GM18508 (cell line): ENCODE results near the gene AP2A2.

Source experiments
- ATAC-seq: cut with Tn5 transposase; IDR thresholded peaks from one replicate; pipeline ENCODE4 v1.9.1; 2021; ENCODE audit warnings: moderate number of reproducible peaks; ENCODE audit not compliant: insufficient read depth, unreplicated experiment

Gene AP2A2

GRCh38 chr11:923691-924405 is 1.8 kb upstream of the AP2A2 start:
- no peak for ATAC-seq

- ATAC-seq = no peak
These were observed 1.1 kb upstream of the AP2A2 start for GRCh38 chr11:924406-925157.

- ATAC-seq = no peak
These were observed 543 bp upstream of the AP2A2 start for GRCh38 chr11:925158-925495.

DNA sequence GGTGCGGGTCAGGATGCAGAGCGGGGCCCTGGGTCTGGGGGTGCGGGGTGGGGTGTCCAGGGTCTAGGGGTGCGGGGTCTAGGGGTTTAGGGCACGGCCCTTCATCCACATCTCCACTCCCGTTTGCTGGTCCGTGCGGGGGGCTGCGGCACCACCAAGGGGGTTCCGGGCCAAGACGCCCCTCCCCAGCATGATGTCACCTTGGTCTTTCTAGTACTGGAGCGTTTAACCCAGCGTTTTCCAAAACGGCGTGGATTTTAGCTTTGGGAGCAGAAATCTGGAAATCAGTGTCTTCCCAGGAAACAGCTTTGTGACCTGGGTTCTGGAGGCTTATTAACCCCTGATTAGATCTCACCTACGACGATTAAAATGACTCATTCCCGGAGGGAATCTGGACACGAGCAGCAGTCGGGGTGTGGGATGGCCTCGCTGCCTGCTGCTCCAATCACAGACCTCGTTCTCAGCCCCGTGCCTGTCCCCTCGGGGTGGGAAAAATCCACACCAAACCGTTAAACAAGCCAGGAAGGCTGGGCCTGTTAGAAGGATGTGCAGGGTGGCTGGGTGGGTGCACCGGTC is 759 bp downstream of the AP2A2 start:
- ATAC-seq = no peak

DNA sequence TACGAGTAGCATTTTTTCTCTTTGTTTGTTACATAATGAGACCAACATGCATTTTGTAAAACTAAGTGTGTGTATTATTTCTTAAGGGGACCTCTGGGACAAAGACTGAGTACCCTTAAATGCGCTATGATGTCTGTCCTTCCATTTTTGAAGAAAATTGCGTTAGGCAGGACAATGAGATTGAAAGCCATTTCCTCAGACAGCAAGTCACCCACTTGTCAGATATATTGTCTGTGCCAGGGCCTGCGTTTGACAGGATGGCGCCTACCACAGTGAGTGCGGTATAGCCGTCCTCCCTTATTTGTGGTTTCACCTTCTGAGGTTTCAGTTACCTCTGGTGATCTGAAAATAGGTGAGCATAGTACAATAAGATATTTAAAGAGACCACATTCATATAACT is 2.2 kb downstream of the AP2A2 start:
- ATAC-seq = no peak

- no peak for ATAC-seq
These were observed 3.1 kb downstream of the AP2A2 start for GRCh38 chr11:928786-929185.

DNA sequence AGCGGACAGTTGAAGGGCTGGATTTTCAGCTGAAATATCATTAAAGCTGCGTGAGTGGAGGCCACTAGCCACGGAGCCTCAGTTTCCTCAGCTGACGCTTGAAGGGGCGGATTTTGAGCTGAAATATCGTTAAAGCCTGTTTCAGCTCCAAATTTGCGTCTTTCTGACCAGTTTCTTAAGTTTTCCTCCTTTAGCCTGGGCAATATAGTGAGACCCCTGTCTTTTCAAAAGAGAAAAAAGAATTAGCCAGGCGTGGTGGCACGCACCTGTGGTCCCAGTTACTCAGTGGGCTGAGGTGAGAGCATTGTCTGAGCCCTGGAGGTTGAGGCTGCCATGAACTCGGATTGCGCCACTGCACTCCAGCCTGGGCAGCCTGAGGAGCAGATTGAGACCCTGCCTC is 3.7 kb downstream of the AP2A2 start:
- no peak for ATAC-seq

GRCh38 chr11:931385-931784 is 5.7 kb downstream of the AP2A2 start:
- ATAC-seq = no peak

DNA sequence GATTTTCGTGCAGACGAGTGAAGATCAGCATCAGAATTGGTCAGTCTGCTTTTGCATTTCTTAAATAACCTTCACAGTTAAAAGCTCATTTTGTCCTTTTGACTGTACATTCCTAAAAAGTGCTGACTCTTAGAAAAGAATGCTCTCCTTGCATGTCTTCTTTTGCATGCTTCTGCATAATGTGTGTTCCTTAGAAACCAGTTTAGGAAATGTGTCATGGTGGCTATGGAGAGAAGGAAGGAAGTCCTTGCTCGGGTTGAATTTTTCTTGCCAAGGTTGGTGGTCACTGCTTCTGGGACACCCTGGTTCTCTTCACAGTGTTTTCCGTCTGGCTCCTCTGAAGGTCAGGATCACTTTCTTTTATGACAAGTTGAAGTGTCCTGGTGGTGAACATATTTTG is 6.8 kb downstream of the AP2A2 start:
- ATAC-seq = no peak

GRCh38 chr11:933142-933851 is 7.6 kb downstream of the AP2A2 start:
- ATAC-seq = no peak

DNA sequence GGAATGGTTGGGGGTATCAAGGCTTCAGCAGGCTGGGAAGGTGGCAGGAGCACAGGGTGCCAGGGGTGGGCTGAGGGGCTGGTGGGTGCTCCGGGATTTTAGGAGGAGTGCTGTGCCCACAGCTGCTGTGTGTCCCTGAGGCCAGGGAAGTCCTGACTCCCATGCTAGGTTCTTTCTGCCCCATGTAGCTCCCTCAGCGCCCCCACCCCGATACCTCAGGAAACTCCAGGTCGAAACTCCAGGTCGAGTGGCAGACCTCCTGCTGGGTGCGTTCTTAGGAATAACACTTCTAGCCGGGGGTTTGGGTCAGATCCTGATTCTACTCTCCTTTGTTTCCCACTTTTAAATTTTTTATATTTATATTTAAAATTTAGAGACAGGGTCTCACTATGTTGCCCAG is 8.3 kb downstream of the AP2A2 start:
- ATAC-seq = no peak

- no peak for ATAC-seq
These were observed 8.9 kb downstream of the AP2A2 start for GRCh38 chr11:934527-934926.

- ATAC-seq = no peak
These were observed 10.5 kb downstream of the AP2A2 start for GRCh38 chr11:936199-936598.

GRCh38 chr11:937841-938261 is 12.2 kb downstream of the AP2A2 start:
- no peak for ATAC-seq

DNA sequence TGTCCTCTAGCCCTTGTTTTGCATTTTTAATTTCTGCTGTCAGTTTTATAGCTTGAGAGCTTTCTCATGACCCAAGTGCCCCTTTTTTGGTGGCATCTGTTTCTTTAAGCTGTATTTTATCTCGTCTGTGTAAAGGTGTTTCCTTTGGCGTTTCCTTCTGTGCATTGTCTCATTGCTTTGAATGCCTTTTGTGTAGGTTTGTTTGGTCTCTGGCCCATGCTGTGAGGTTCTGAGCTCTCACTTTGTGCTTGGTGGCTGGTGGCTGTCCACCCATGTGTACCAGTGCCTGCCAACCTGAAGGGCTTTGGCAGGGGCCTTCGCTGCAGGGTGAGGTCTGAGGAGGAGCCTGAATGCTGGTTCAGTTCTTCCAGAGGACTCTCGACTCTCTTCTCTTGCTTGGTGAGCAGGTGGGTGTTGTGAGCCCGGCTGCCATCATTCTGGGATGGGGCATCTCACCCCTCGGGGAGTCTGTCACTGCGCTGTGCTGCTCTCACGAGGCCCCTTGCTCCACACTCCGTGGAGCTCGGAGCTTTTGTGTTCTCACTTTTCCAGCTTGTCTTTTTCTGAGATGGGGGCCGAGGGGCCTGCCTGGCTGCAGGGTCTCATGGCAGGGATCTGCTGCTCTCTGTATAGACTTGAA is 14.9 kb downstream of the AP2A2 start:
- no peak for ATAC-seq

- ATAC-seq = no peak
These were observed 17.2 kb downstream of the AP2A2 start for GRCh38 chr11:942823-943222.

GRCh38 chr11:944711-945470 is 19.2 kb downstream of the AP2A2 start:
- ATAC-seq = no peak

DNA sequence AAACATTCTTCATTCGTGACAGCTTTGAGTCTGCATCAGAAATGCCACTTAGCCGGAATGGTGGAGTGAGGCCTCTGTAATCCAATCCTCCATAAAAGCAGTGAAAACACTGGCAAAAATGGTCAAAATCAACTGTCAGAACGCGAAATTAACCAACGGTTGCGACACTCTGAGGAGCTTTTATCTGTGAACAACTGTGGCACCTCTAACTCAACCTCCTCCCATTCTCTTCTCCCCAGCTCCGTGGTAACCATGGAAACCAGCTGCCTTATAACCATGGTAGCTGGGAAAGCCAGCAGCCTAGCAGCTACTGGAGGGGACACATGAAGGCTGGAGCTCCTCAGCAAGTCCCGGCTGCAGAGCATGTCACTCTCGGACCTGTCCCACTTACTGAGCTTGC is 20.3 kb downstream of the AP2A2 start:
- no peak for ATAC-seq

DNA sequence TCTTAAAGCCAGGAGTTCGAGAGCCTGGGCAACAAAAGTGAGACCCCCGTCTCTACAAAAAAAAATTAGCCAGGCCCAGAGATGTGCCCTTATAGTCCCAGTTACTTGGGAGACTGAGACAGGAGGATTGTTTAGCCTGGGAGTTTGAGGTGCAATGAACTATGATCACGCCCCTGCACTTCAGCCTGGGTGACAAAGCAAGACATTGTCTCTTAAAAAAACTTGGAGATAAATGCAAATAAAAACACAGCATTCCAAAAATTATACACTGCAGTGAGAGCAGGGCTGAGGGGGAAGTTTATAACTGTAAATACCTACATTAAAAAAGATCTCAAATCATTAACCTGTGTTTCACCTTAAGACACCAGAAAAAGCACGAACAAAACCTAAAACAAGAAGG is 22.1 kb downstream of the AP2A2 start:
- ATAC-seq = no peak

GRCh38 chr11:951507-951906 is 25.8 kb downstream of the AP2A2 start:
- no peak for ATAC-seq
